ENCODE measurements around the gene THSD4. TPM values are rescaled to one million over a fixed set of nuclear protein-coding genes. Genes with fewer than 3 reads are reported as not detected.

THSD4 gene
- total RNA-seq, 1 donor from 2014 or later: 2.5 TPM

DNA sequence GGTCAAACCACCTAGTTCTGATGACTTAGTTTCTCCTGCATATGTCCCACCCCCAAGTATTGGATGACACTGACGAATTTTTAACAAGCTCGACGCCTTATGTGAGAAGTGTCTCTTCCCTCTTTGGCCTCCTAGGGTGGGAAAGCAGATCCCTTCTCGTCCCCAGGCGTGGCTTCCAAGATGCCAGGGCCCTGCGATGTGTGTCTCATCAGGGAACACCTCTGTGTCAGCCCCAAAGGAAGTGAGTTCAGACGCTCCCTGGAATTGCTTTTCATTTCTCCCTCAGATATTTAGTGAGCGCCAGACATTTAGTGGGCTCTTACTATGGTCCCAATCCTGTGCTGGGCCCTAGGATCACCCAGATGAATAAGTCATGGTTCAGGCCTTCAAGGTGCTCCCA is 482.4 kb downstream of the THSD4 start:
- H2AFZ ChIP-seq (ENCODE audit: low read depth, low read length): no peak overlapping the region
- no peaks in the 10 kb centered on the region for H4K20me1 ChIP-seq (ENCODE audit: insufficient read depth, low read length)
- no peak overlapping the region for H3K4me3 ChIP-seq (ENCODE audit: insufficient read depth, low read depth, low read length)
- Mint-ChIP-seq H3K4me1 (ENCODE audit: low read depth, unreplicated experiment) (peaks cover 18% of the 10 kb centered on the region), H3K4me3 (ENCODE audit: unreplicated experiment) (no peak overlapping the region), H3K27me3 (ENCODE audit: low read depth, unreplicated experiment) (no peaks in the 10 kb centered on the region), H3K9me3 (ENCODE audit: unreplicated experiment) (no peaks in the 10 kb centered on the region), H3K36me3 (ENCODE audit: low read depth, unreplicated experiment) (no peaks in the 10 kb centered on the region), H3K27ac (ENCODE audit: unreplicated experiment) (no peak overlapping the region)
- FAIRE-seq (no peak), DNase-seq (ENCODE audit: low read depth) (no peak)
- H3K4me1 ChIP-seq (ENCODE audit: insufficient read depth, low read length): no peaks in the 10 kb centered on the region
- no peaks in the 10 kb centered on the region for H3K27me3 ChIP-seq (ENCODE audit: insufficient read depth, low read length)
- H3K27ac ChIP-seq (ENCODE audit: low read depth, low read length): no peak overlapping the region
- H3K4me2 ChIP-seq (ENCODE audit: low read length): no peak overlapping the region
- no peaks in the 10 kb centered on the region for H3K9me3 ChIP-seq (ENCODE audit: insufficient read depth, low read depth, low read length)
- H3K36me3 ChIP-seq (ENCODE audit: insufficient read depth, low read length): no peaks in the 10 kb centered on the region
- H3K9ac ChIP-seq (ENCODE audit: low read length): no peak overlapping the region
- no peaks in the 10 kb centered on the region for H3K79me2 ChIP-seq (ENCODE audit: insufficient read depth, low read length)
- no peak for TF ChIP-seq EZH2 (IDR thresholded peaks at IDR 0.05; ENCODE audit: insufficient read depth, low read length)
- TF ChIP-seq, protein P1, sequence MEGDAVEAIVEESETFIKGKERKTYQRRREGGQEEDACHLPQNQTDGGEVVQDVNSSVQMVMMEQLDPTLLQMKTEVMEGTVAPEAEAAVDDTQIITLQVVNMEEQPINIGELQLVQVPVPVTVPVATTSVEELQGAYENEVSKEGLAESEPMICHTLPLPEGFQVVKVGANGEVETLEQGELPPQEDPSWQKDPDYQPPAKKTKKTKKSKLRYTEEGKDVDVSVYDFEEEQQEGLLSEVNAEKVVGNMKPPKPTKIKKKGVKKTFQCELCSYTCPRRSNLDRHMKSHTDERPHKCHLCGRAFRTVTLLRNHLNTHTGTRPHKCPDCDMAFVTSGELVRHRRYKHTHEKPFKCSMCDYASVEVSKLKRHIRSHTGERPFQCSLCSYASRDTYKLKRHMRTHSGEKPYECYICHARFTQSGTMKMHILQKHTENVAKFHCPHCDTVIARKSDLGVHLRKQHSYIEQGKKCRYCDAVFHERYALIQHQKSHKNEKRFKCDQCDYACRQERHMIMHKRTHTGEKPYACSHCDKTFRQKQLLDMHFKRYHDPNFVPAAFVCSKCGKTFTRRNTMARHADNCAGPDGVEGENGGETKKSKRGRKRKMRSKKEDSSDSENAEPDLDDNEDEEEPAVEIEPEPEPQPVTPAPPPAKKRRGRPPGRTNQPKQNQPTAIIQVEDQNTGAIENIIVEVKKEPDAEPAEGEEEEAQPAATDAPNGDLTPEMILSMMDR (IDR thresholded peaks at IDR 0.05; ENCODE audit: insufficient read depth, low read depth, low read length): no peak

GRCh38 chr15:71598741-71599140 is 483.5 kb downstream of the THSD4 start:
- no peaks in the 10 kb centered on the region for H3K36me3 Mint-ChIP-seq (ENCODE audit: low read depth, unreplicated experiment)
- no peak overlapping the region for H2AFZ ChIP-seq (ENCODE audit: low read depth, low read length)
- no peaks in the 10 kb centered on the region for H3K27me3 ChIP-seq (ENCODE audit: insufficient read depth, low read length)
- FAIRE-seq (no peak), DNase-seq (ENCODE audit: low read depth) (no peak)
- no peaks in the 10 kb centered on the region for H3K4me1 ChIP-seq (ENCODE audit: insufficient read depth, low read length)
- H3K4me3 ChIP-seq (ENCODE audit: insufficient read depth, low read depth, low read length): no peak overlapping the region
- no peaks in the 10 kb centered on the region for H3K27me3 Mint-ChIP-seq (ENCODE audit: low read depth, unreplicated experiment)
- peaks cover 2% of the 10 kb centered on the region for H3K9me3 Mint-ChIP-seq (ENCODE audit: unreplicated experiment)
- no peak overlapping the region for H3K9ac ChIP-seq (ENCODE audit: low read length)
- H3K27ac Mint-ChIP-seq (ENCODE audit: unreplicated experiment): no peak overlapping the region
- H3K36me3 ChIP-seq (ENCODE audit: insufficient read depth, low read length): no peaks in the 10 kb centered on the region
- no peaks in the 10 kb centered on the region for H3K9me3 ChIP-seq (ENCODE audit: insufficient read depth, low read depth, low read length)
- TF ChIP-seq EZH2 (IDR thresholded peaks at IDR 0.05; ENCODE audit: insufficient read depth, low read length): no peak
- TF ChIP-seq, protein P1 (IDR thresholded peaks at IDR 0.05; ENCODE audit: insufficient read depth, low read depth, low read length): no peak
- H3K4me3 Mint-ChIP-seq (ENCODE audit: unreplicated experiment): no peak overlapping the region
- peaks cover 17% of the 10 kb centered on the region for H3K4me1 Mint-ChIP-seq (ENCODE audit: low read depth, unreplicated experiment)
- no peaks in the 10 kb centered on the region for H3K79me2 ChIP-seq (ENCODE audit: insufficient read depth, low read length)
- no peak overlapping the region for H3K4me2 ChIP-seq (ENCODE audit: low read length)
- H3K27ac ChIP-seq (ENCODE audit: low read depth, low read length): no peak overlapping the region
- H4K20me1 ChIP-seq (ENCODE audit: insufficient read depth, low read length): no peaks in the 10 kb centered on the region

DNA sequence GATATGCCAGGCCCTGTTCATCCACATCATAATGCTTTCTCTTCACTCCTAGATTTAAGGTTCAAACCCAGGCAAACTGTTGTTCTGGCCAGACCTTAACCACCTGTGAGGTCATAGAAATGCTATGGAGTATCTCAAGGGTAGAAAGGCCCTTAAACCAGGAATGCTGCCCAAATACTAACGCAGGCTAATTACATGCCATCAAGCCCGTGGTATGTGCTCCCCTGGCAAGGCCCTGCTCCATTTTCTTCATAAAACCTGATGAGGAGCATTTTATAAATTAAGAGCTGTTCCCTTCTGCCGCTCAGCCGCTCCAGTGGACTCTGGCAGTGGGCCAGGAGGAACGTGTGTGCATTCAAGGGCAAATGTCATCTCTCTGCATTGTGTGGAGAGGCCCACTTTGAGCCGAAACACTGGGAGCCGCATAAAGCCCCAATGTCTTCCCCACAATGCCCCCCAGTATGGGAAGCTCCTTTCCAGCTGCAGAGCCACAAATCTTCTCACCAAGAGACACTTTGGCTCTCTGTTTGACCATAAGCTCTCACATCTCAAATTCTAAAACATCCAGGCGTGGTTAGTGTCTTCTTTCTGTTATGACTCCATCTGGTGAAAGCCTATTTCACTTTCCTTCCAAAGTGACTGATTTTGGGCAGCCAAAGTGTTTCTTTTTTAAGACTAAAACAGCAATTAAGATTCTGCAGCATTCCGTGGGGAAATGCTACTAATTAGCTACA is 484.3 kb downstream of the THSD4 start:
- H3K9me3 Mint-ChIP-seq (ENCODE audit: unreplicated experiment): peaks cover 3% of the 10 kb centered on the region
- H3K27me3 ChIP-seq (ENCODE audit: insufficient read depth, low read length): no peaks in the 10 kb centered on the region
- H3K4me3 Mint-ChIP-seq (ENCODE audit: unreplicated experiment): no peak overlapping the region
- H4K20me1 ChIP-seq (ENCODE audit: insufficient read depth, low read length): no peaks in the 10 kb centered on the region
- H3K9ac ChIP-seq (ENCODE audit: low read length): no peak overlapping the region
- no peaks in the 10 kb centered on the region for H3K27me3 Mint-ChIP-seq (ENCODE audit: low read depth, unreplicated experiment)
- H3K36me3 ChIP-seq (ENCODE audit: insufficient read depth, low read length): no peaks in the 10 kb centered on the region
- H3K9me3 ChIP-seq (ENCODE audit: insufficient read depth, low read depth, low read length): no peaks in the 10 kb centered on the region
- DNase-seq (ENCODE audit: low read depth) (peak; percentile 47), FAIRE-seq (no peak)
- no peak overlapping the region for H3K27ac Mint-ChIP-seq (ENCODE audit: unreplicated experiment)
- H3K27ac ChIP-seq (ENCODE audit: low read depth, low read length): no peak overlapping the region
- no peaks in the 10 kb centered on the region for H3K79me2 ChIP-seq (ENCODE audit: insufficient read depth, low read length)
- no peak overlapping the region for H2AFZ ChIP-seq (ENCODE audit: low read depth, low read length)
- TF ChIP-seq EZH2 (IDR thresholded peaks at IDR 0.05; ENCODE audit: insufficient read depth, low read length): no peak
- TF ChIP-seq, protein P1 (IDR thresholded peaks at IDR 0.05; ENCODE audit: insufficient read depth, low read depth, low read length): no peak
- no peaks in the 10 kb centered on the region for H3K4me1 ChIP-seq (ENCODE audit: insufficient read depth, low read length)
- H3K4me3 ChIP-seq (ENCODE audit: insufficient read depth, low read depth, low read length): no peak overlapping the region
- H3K36me3 Mint-ChIP-seq (ENCODE audit: low read depth, unreplicated experiment): no peaks in the 10 kb centered on the region
- H3K4me1 Mint-ChIP-seq (ENCODE audit: low read depth, unreplicated experiment): peaks cover 17% of the 10 kb centered on the region
- H3K4me2 ChIP-seq (ENCODE audit: low read length): no peak overlapping the region
